Ovary (tissue), 3 donors: ENCODE results near the gene DUSP1.

Source experiments
- CTCF ChIP-seq, 3 donors: fragments of 450-650 bp in 2 of 3; fragments of 200-600 bp in 1 of 3; IDR thresholded peaks; one replicate each; pipeline versions ENCODE4 v1.5.1 to v1.8.0; 2016 to 2022; ENCODE audit warnings: antibody characterized with exemption in 3 of 3, mild to moderate bottlenecking in 1 of 3
- POLR2A ChIP-seq: fragments of 450-650 bp; IDR thresholded peaks from one replicate; pipeline ENCODE4 v1.6.1; 2017; ENCODE audit warnings: antibody characterized with exemption, mild to moderate bottlenecking, moderate library complexity
- donor health status: DM: no; HTN: no; CAD: no.

DNA sequence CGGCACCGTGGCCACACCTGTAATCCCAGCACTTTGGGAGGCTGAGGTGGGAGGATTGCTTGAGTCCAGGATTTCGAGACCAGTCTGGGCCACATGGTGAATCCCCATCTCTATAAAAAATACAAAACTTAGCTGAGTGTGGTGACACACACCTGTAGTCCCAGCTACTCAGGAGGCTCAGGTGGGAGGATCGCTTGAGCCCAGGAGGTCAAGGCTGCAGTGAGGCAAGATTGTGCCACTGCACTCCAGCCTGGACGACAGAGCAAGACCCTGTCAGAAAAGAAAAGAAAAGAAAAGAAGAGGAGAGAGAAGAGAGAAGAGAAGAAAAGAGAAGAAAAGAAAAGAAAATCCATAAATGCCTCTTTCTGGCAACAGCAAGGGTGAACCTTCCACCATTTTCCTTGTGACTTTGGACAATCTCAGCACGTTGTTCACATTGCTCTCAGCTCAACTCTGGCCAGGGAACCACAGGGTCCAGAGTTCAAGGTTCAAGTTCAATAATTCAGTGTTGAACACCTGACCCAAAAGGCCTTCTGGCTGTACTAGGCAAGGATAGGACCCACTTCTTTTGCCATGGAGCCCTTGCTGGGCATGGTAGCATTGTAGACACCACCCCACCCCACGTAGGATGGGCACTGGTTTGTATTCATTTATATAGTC lies 14.6 kb upstream of the DUSP1 start:
- TF ChIP-seq CTCF (IDR thresholded peaks at IDR 0.05): no peak
- TF ChIP-seq POLR2A: no peak
